Panc1 (cell line): ENCODE data around the gene LRRK1. TPM values are rescaled to one million over a fixed set of nuclear protein-coding genes. Genes with fewer than 3 reads are reported as not detected.

Experiments
- ATAC-seq: fragments of 200-7000 bp; cut with Tn5 transposase; 2 replicates; pipeline ENCODE4 v1.9.1; 2020; ENCODE audit warnings: mild to moderate bottlenecking, moderate library complexity
- BruUV-seq: library from RNA; stranded (reverse); fragments of 400-500 nt; replicated peaks from 2 replicates; lab custom pipeline; 2021; lab: Mats Ljungman, UMichigan
- CTCF ChIA-PET: fragments of 300-600 bp; sonication (Branson Sonifier 250); formaldehyde crosslinking; loops from one replicate; lab custom pipeline; 2022; ENCODE audit warnings: antibody characterized with exemption; lab: Charles Lee
- POLR2A ChIA-PET: fragments of 300-600 bp; sonication (Branson Sonifier 250); formaldehyde crosslinking; loops from one replicate; lab custom pipeline; 2022; ENCODE audit warnings: antibody characterized with exemption; lab: Charles Lee
- DNase-seq: peaks from one replicate; pipeline ENCODE4 v3.0.0-alpha.2; 2010; ENCODE audit warnings: low read depth, low spot score
- H3K27ac ChIP-seq: 2 replicates; pipeline ENCODE4 v1.5.1; 2011; ENCODE audit warnings: mild to moderate bottlenecking, low read length, inconsistent platforms
- H3K27me3 ChIP-seq: fragments of 200-500 bp; sonication (Bioruptor generic); 2 replicates; pipeline ENCODE4 v1.6.0; 2014; ENCODE audit warnings: low read length, inconsistent platforms; ENCODE audit not compliant: control insufficient read depth, insufficient read depth
- H3K36me3 ChIP-seq: fragments of 200-500 bp; sonication (Bioruptor generic); 2 replicates; pipeline ENCODE4 v1.5.1; 2014; ENCODE audit warnings: inconsistent platforms, mild to moderate bottlenecking, low read length, moderate library complexity; ENCODE audit not compliant: control insufficient read depth, insufficient read depth
- H3K4me1 ChIP-seq: 2 replicates; pipeline ENCODE4 v1.5.1; 2011; ENCODE audit warnings: inconsistent platforms, mild to moderate bottlenecking, low read length, moderate library complexity; ENCODE audit not compliant: control insufficient read depth, insufficient read depth
- H3K4me3 ChIP-seq, 2 experiments: 2 replicates each; pipeline ENCODE4 v1.5.1; 2011 to 2012; ENCODE audit warnings: low read depth in 2 of 2, low read length in 2 of 2, mild to moderate bottlenecking in 2 of 2, inconsistent platforms in 1 of 2, moderate library complexity in 1 of 2
- H3K9me3 ChIP-seq: fragments of 200-500 bp; sonication (Bioruptor generic); 2 replicates; pipeline ENCODE4 v1.5.1; 2014; ENCODE audit warnings: low read depth, mild to moderate bottlenecking, inconsistent platforms, low read length, moderate library complexity; ENCODE audit not compliant: control insufficient read depth, insufficient read depth
- CTCF ChIP-seq: fragments of 450-650 bp; IDR thresholded peaks from 2 replicates; pipeline ENCODE4 v1.5.1; 2017; ENCODE audit warnings: mild to moderate bottlenecking
- POLR2AphosphoS5 ChIP-seq: IDR thresholded peaks from 2 replicates; pipeline ENCODE4 v1.6.1; 2012; ENCODE audit warnings: mild to moderate bottlenecking, low read depth, low read length, moderate library complexity
- REST ChIP-seq, 2 experiments: IDR thresholded peaks; 2 replicates each; pipeline ENCODE4 v1.6.1; 2011 to 2012; ENCODE audit warnings: low read depth in 2 of 2, control low read depth in 1 of 2, low read length in 1 of 2, mild to moderate bottlenecking in 1 of 2, moderate library complexity in 1 of 2; ENCODE audit not compliant: insufficient read depth in 1 of 2
- SIN3A ChIP-seq: IDR thresholded peaks from 2 replicates; pipeline ENCODE4 v1.6.1; 2012; ENCODE audit warnings: low read depth, mild to moderate bottlenecking, low read length, moderate library complexity, borderline replicate concordance; ENCODE audit not compliant: insufficient read depth
- TCF7L2 ChIP-seq: IDR thresholded peaks from 2 replicates; pipeline ENCODE4 v1.6.1; 2011; ENCODE audit warnings: mild to moderate bottlenecking, low read depth, low read length, inconsistent platforms
- in situ Hi-C: cut with HindIII; loops from 2 replicates; pipeline ENCODE4 v1.10.0; 2016; ENCODE audit warnings: low sequenced_read_pairs, low pct_unique_long_range_greater_than_20kb
- intact Hi-C: fragments of 100-400 bp; cut with micrococcal nuclease; formaldehyde crosslinking; loops from one replicate; pipeline ENCODE4 v1.10.0; 2022; ENCODE audit not compliant: unreplicated experiment
- total RNA-seq: library from RNA; stranded (reverse); gene quantifications from one replicate; pipeline ENCODE4 v1.2.1, GENCODE V29; 2021; ENCODE audit not compliant: unreplicated experiment

LRRK1 gene
- total RNA-seq, 1 experiment from 2014 or later = 88.0 TPM

GRCh38 chr15:101028321-101028720, 109.2 kb downstream of the LRRK1 start:
- no peaks in the 10 kb centered on the region for H3K27me3 ChIP-seq
- intact Hi-C loops (no loop called here), in situ Hi-C loops (no loop called here)
- no peak overlapping the region for H3K4me3 ChIP-seq
- H3K27ac ChIP-seq = no peak overlapping the region
- TF ChIP-seq SIN3A = no peak
- no peak for TF ChIP-seq CTCF
- TF ChIP-seq POLR2AphosphoS5 = no peak
- TF ChIP-seq REST (IDR thresholded peaks at IDR 0.05; ENCODE audit: insufficient read depth in 1 of 2, low read depth in 2 of 2, low read length in 1 of 2) = no peak
- no peak for TF ChIP-seq TCF7L2
- ATAC-seq (no peak), DNase-seq (no peak)
- H3K36me3 ChIP-seq = peaks cover 5% of the 10 kb centered on the region
- no TSS peak for BruUV-seq
- H3K9me3 ChIP-seq = no peaks in the 10 kb centered on the region
- POLR2A ChIA-PET = no interaction called here
- no peaks in the 10 kb centered on the region for H3K4me1 ChIP-seq
- CTCF ChIA-PET = no interaction called here

- no peak overlapping the region for H3K27ac ChIP-seq
- no peaks in the 10 kb centered on the region for H3K27me3 ChIP-seq
- intact Hi-C loops = no loop called here
- no peak overlapping the region for H3K4me3 ChIP-seq
- BruUV-seq = no TSS peak
- in situ Hi-C loops = no loop called here
- no peak for ATAC-seq
- ChIA-PET POLR2A (no interaction called here), CTCF (no interaction called here)
- TF ChIP-seq SIN3A (no peak), REST (IDR thresholded peaks at IDR 0.05; ENCODE audit: insufficient read depth in 1 of 2, low read depth in 2 of 2, low read length in 1 of 2) (no peak), CTCF (no peak; the same call in 1 of the 2 replicates), TCF7L2 (no peak), POLR2AphosphoS5 (no peak)
- no peak for DNase-seq
- H3K9me3 ChIP-seq = peaks cover 2% of the 10 kb centered on the region; the same call in 1 of the 2 replicates
- H3K4me1 ChIP-seq = no peaks in the 10 kb centered on the region
- H3K36me3 ChIP-seq = peaks cover 5% of the 10 kb centered on the region
Observed at GRCh38 chr15:101028772-101029438, 109.7 kb downstream of the LRRK1 start.
